GM21423 (cell line): Measurements from ENCODE around the gene PADI3.
"Not testable (repeated sequence)": the region's sequence is repeated elsewhere in the genome, so short reads cannot be mapped to it uniquely, and the experiment has no call there.

Experiments used
- ATAC-seq: cut with Tn5 transposase; IDR thresholded peaks from one replicate; pipeline ENCODE4 v1.9.1; 2021; ENCODE audit warnings: mild to moderate bottlenecking, moderate library complexity; ENCODE audit not compliant: unreplicated experiment

Gene PADI3

GRCh38 chr1:17321857-17322390 is 73.0 kb downstream of the PADI3 start:
- not testable (repeated sequence) for ATAC-seq

- ATAC-seq, result no peak
These were observed 80.0 kb downstream of the PADI3 start for GRCh38 chr1:17328855-17329254.

GRCh38 chr1:17329610-17330009 is 80.7 kb downstream of the PADI3 start:
- no peak for ATAC-seq

- ATAC-seq, result no peak
These were observed 82.0 kb downstream of the PADI3 start for GRCh38 chr1:17330856-17331255.

- no peak for ATAC-seq
These were observed 84.2 kb downstream of the PADI3 start for GRCh38 chr1:17333081-17333480.
